Adipocyte (in vitro differentiated cells): ENCODE results near the gene USP22.
"Not testable (repeated sequence)": the region's sequence is repeated elsewhere in the genome, so short reads cannot be mapped to it uniquely, and the experiment has no call there.

Experiments
- DNase-seq: peaks from one replicate; pipeline ENCODE4 v3.0.0-alpha.2; 2015; ENCODE audit warnings: low read depth
- H3K27me3 ChIP-seq: replicated peaks from 2 replicates; pipeline ENCODE4 v1.7.0; 2013; ENCODE audit warnings: mild to moderate bottlenecking, low read length, moderate library complexity; ENCODE audit not compliant: control insufficient read depth, insufficient read depth
- H3K36me3 ChIP-seq: 2 replicates; pipeline ENCODE4 v1.7.0; 2013; ENCODE audit warnings: low read length, mild to moderate bottlenecking, moderate library complexity; ENCODE audit not compliant: control insufficient read depth, insufficient read depth, severe bottlenecking
- H3K4me1 ChIP-seq: 2 replicates; pipeline ENCODE4 v1.7.0; 2013; ENCODE audit warnings: mild to moderate bottlenecking, low read length, moderate library complexity; ENCODE audit not compliant: control insufficient read depth, insufficient read depth
- H3K4me3 ChIP-seq: 2 replicates; pipeline ENCODE4 v1.7.0; 2013; ENCODE audit warnings: mild to moderate bottlenecking, low read length, moderate library complexity
- H3K9ac ChIP-seq: 2 replicates; pipeline ENCODE4 v1.7.0; 2013; ENCODE audit warnings: mild to moderate bottlenecking, low read length, moderate library complexity
- H3K9me3 ChIP-seq: 2 replicates; pipeline ENCODE4 v1.7.0; 2013; ENCODE audit warnings: mild to moderate bottlenecking, low read length, moderate library complexity; ENCODE audit not compliant: control insufficient read depth

Gene USP22

GRCh38 chr17:21076242-21076641 lies 33.4 kb upstream of the USP22 start:
- peaks cover 12% of the 10 kb centered on the region for H3K4me1 ChIP-seq
- H3K9ac ChIP-seq: no peak overlapping the region
- peaks cover 7% of the 10 kb centered on the region for H3K27me3 ChIP-seq
- no peak overlapping the region for H3K4me3 ChIP-seq
- no peak for DNase-seq
- no peaks in the 10 kb centered on the region for H3K36me3 ChIP-seq
- no peaks in the 10 kb centered on the region for H3K9me3 ChIP-seq

GRCh38 chr17:21075739-21076085 lies 32.9 kb upstream of the USP22 start:
- Histone ChIP-seq H3K4me3 (peak overlapping the region; percentile 28), H3K9me3 (no peaks in the 10 kb centered on the region), H3K9ac (no peak overlapping the region), H3K27me3 (peaks cover 3% of the 10 kb centered on the region), H3K36me3 (no peaks in the 10 kb centered on the region), H3K4me1 (peaks cover 12% of the 10 kb centered on the region)
- no peak for DNase-seq

GRCh38 chr17:21072745-21073197 lies 30.0 kb upstream of the USP22 start:
- DNase-seq: no peak
- Histone ChIP-seq H3K4me1 (peaks cover 12% of the 10 kb centered on the region), H3K9ac (no peak overlapping the region), H3K27me3 (peaks cover 2% of the 10 kb centered on the region), H3K36me3 (no peaks in the 10 kb centered on the region), H3K4me3 (no peak overlapping the region), H3K9me3 (no peaks in the 10 kb centered on the region)

GRCh38 chr17:21066394-21066793 lies 23.6 kb upstream of the USP22 start:
- Histone ChIP-seq H3K4me1 (no peaks in the 10 kb centered on the region), H3K4me3 (no peak overlapping the region), H3K36me3 (no peaks in the 10 kb centered on the region), H3K9me3 (no peaks in the 10 kb centered on the region), H3K27me3 (peaks cover 5% of the 10 kb centered on the region), H3K9ac (no peak overlapping the region)
- DNase-seq: peak; percentile 7

- no peak for DNase-seq
- Histone ChIP-seq H3K27me3 (peaks cover 12% of the 10 kb centered on the region), H3K4me1 (peaks cover 6% of the 10 kb centered on the region), H3K9ac (no peak overlapping the region), H3K9me3 (no peaks in the 10 kb centered on the region), H3K4me3 (no peak overlapping the region), H3K36me3 (no peaks in the 10 kb centered on the region)
These were observed 19.2 kb upstream of the USP22 start for GRCh38 chr17:21061971-21062526.

GRCh38 chr17:21061158-21061835 lies 18.5 kb upstream of the USP22 start:
- H3K27me3 ChIP-seq: peaks cover 12% of the 10 kb centered on the region
- H3K4me3 ChIP-seq: no peak overlapping the region
- H3K36me3 ChIP-seq: no peaks in the 10 kb centered on the region
- no peak for DNase-seq
- no peaks in the 10 kb centered on the region for H3K9me3 ChIP-seq
- no peak overlapping the region for H3K9ac ChIP-seq
- peaks cover 6% of the 10 kb centered on the region for H3K4me1 ChIP-seq

- H3K9ac ChIP-seq: no peak overlapping the region
These were observed 16.9 kb upstream of the USP22 start for GRCh38 chr17:21059761-21060160.

GRCh38 chr17:21058098-21058893 lies 15.5 kb upstream of the USP22 start:
- H3K4me3 ChIP-seq: no peak overlapping the region
- H3K27me3 ChIP-seq: peaks cover 24% of the 10 kb centered on the region
- H3K4me1 ChIP-seq: peaks cover 6% of the 10 kb centered on the region
- H3K9ac ChIP-seq: no peak overlapping the region
- DNase-seq: peak; percentile 51
- no peaks in the 10 kb centered on the region for H3K9me3 ChIP-seq
- no peaks in the 10 kb centered on the region for H3K36me3 ChIP-seq

More at GRCh38 chr17:21059761-21060160, 16.9 kb upstream of the USP22 start:
- Histone ChIP-seq H3K36me3 (no peaks in the 10 kb centered on the region), H3K4me3 (no peak overlapping the region), H3K4me1 (peaks cover 6% of the 10 kb centered on the region), H3K27me3 (peaks cover 15% of the 10 kb centered on the region), H3K9me3 (no peaks in the 10 kb centered on the region)
- no peak for DNase-seq

GRCh38 chr17:21053056-21053455 lies 10.2 kb upstream of the USP22 start:
- not testable (repeated sequence) for H3K36me3 ChIP-seq, H3K9me3 ChIP-seq, H3K9ac ChIP-seq, H3K4me1 ChIP-seq, DNase-seq, H3K4me3 ChIP-seq
- peaks cover 22% of the 10 kb centered on the region for H3K27me3 ChIP-seq

- H3K4me1 ChIP-seq: no peaks in the 10 kb centered on the region
- no peak for DNase-seq
- H3K36me3 ChIP-seq: no peaks in the 10 kb centered on the region
- H3K27me3 ChIP-seq: peaks cover 17% of the 10 kb centered on the region
- no peak overlapping the region for H3K4me3 ChIP-seq
- H3K9ac ChIP-seq: no peak overlapping the region
- H3K9me3 ChIP-seq: no peaks in the 10 kb centered on the region
These were observed 6.6 kb upstream of the USP22 start for GRCh38 chr17:21049457-21049856.

- H3K4me1 ChIP-seq: peaks cover 7% of the 10 kb centered on the region
- H3K36me3 ChIP-seq: no peaks in the 10 kb centered on the region
- no peak for DNase-seq
- H3K9me3 ChIP-seq: no peaks in the 10 kb centered on the region
- H3K4me3 ChIP-seq: no peak overlapping the region
- H3K27me3 ChIP-seq: no peaks in the 10 kb centered on the region
- no peak overlapping the region for H3K9ac ChIP-seq
These were observed 3.4 kb upstream of the USP22 start for GRCh38 chr17:21046216-21046615.
